MV-4-11 (cell line): Measurements from ENCODE around the gene SERPINB3.
"Not testable (repeated sequence)": the region's sequence is repeated elsewhere in the genome, so short reads cannot be mapped to it uniquely, and the experiment has no call there.

Experiments
- DNase-seq: peaks from one replicate; lab custom pipeline; 2025; lab: John Stamatoyannopoulos, UW

The SERPINB3 gene

DNA sequence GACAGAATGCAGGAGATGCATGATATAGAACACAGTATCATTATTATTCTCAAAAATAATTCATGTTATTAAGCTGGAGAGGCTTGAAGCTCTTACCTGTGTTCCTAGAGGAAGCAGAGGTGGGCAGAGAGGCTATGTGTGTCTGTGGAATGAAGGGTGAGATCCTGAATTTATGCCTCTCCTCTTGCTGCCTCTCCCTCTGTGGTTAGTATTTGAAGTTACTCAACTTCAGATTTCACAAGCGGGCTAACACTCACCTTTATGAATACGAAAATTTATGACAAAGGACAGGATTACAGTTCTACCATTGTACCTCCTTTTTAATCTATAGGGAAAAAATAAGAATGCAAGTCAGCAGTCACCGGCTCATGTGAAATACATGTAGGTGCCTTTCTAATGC, at the start of gene SERPINB3:
Gene SERPINB3 (minus strand): TSS at position 144 of the 400 bp plus-strand sequence. CDS start 677 bp downstream, outside the sequence.
- not testable (repeated sequence) for DNase-seq

DNA sequence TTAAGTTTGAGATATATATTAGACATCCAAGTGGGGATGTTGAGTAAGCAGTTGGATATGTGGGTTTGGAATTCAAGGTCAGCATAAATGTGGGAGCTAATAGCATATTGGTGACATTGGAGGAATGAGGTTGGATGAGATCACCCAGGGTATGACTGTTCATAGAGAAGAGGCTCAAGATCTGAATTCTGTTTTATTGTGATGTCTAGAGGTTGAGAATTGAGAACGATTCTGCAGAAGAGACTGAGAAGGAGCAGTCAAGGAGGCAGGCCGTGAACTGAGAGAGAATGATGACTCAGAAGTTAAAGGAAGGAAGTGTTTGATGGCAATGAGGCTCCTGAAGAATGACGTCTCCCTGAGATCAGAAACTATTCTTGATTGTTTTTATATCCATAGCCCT, 47.0 kb upstream of the SERPINB3 start:
- DNase-seq: no peak

DNA sequence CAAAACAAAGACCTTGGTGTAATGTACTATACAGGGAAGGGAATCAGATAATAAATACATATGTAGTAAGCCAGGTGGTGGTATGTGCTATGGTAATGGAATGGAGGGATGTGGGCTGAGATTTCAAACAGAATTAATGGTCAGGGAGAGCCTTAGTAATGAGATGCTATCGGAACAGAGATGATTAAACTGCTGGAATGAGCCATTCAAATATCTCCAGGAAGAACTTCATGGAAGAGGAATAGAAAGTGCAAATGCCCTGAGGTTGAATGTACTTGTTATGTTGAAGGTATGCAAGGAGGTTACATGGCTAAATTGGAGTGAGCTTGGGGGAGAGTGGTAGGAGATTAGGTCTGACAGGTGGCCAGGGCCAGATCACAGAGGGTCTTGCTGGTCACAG, 46.1 kb upstream of the SERPINB3 start:
- no peak for DNase-seq

DNA sequence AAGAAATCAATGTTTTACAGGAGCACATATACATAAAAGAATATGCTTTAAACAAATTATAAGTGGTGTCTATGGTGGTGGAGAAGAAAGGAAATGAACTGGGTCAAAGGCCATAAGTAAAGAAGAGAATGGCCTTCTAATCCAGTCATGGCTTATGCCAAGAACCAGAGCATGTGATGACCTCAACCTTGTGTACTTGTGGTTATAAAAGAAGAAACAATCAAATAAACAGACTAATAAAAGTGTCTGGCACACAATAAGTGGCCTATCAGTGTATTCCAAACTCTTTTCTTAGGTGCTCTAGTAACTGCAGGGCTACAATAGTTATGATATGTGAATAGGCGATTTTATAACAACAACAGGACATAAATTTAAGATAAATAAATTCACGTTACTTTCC, 43.7 kb upstream of the SERPINB3 start:
- DNase-seq: no peak

DNA sequence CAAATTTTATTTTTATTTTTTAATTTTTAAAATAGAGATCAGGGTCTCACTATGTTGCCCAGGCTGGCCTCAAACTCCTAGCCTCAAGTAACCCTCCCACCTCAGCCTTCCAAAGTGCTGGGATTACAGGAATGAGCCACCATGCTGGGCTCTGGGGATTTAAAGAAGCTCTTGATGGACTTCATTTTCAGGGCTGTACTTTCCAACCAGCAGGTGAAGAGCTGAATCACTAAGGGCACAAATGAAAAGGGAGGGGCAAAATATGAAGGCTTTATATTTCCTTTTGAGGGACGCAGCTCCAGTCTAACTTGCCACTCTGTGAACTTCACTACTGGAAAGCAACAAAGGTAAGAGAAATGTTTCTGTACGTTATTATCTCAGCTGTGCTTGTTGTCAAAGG, 41.0 kb upstream of the SERPINB3 start, which contains the start of gene SERPINB11:
Gene SERPINB11 (plus strand): TSS at position 301 of the 400 bp plus-strand sequence. CDS start 7,234 bp downstream, outside the sequence.
- DNase-seq: no peak

DNA sequence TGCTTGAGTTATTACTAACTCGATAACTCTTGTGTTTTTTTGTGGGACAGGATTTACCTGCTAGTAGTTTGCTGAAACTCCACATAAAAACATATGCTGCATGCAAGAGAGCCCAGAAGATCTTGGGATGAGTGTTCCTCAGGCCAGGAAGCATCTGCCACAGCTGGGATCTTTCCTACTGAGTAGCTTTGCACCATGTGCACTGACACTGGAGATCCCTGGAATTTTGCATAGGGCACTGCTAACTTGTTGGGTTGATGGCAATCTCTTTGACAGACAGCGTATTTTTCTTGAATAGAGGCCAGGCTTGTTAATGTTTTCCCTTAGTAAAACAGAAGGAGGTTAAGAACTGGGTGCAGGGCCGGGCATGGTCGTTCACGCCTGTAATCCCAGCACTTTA, 40.3 kb upstream of the SERPINB3 start:
- no peak for DNase-seq

DNA sequence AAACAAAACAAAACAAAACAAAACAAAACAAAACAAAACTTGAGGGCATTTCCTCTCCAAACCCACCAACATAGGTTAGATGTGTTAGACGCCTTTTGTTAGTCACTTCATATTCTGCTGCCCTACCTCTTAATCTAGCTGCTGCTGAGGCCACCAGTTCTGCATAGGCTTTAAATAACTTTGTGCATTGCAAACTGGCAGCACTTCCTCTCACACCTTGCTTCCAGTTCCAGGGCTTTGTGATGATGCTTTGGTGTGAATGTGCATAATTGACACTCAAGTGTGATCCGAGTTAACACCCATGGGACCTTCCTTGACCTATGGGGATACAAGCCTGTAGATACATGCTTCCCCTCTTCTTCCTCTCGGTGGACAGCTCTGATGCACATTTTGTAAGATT, 38.8 kb upstream of the SERPINB3 start:
- DNase-seq: no peak

DNA sequence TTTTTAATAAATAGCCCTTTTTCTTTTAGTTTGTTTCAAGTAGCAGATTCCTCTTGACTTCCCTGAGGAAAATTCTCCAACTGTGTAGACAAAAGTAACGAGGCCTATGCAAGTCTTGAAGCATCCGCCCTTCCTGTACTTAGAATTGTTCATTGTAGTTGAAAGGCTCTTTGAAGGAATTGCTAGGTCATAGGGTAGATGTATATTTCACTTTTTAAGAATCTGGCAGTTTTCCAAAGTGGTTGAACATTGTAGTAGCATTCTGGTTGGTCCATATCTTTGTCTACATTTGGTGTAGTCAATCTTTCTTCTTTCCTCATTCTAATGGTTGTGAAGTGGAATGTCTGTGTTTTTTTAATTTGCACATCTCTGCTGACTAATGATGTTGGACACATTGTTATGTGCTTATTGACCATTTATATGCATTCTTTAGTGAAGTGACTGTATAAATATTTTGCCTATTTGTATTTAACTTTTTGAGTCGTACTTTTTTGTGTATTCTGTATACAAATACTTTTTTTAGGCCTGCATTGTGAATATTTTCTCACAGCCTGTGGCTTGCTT, 35.5 kb upstream of the SERPINB3 start:
- no peak for DNase-seq

DNA sequence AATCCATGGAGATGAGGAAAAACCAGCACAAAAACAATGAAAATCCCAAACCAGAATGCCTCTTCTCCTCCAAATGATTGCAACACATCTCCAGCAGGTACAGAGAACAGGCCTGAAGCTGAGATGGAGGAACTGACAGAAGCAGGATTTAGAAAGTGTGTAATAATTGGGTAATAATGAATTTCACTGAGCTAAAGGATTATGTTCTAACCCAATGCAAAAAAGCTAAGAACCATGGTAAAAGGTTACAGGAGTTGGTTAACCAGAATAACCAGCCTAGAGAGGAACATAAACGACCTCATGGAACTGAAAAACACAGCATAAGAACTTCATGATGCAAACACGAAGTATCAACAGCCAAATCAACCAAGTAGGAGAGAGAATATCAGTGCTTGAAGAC, 27.4 kb upstream of the SERPINB3 start:
- DNase-seq: peak; percentile 33

DNA sequence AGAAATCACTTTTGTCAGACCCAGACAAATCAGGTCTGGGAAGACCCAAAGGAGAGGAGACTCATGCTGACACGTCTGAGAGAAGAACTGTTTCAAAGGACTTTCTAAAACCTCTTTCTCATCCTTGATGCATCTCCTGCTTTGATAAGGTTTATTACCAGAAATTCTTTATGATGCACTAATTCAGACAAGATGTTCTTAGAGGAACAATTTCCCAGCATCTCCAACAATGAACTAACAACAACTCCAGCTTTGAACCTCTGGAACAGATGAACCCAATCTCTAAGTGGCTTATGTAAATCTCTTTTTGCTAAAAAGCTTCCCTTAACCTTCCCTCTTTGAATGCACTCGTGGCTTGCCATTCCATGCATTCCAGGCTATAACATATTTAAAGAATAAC, 25.2 kb upstream of the SERPINB3 start:
- no peak for DNase-seq

DNA sequence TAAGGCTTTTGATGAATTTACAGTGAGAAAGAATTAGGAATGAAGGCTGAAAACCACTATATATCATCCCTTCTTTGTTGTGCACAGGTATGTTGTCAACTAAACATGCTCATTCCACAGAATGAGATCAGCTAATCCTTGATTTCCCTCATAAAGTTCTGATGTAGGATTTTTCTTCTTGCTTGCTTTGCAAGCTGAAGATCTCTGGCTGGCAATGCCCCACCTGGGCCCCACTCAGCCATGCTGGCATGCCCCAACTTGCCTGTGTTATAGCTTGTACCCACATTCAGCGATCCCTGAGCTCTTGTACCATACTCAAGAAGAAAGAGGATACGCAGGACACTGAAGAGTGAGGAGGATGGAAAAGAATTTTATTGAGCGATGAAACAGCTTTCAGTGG, 23.0 kb upstream of the SERPINB3 start:
- no peak for DNase-seq

DNA sequence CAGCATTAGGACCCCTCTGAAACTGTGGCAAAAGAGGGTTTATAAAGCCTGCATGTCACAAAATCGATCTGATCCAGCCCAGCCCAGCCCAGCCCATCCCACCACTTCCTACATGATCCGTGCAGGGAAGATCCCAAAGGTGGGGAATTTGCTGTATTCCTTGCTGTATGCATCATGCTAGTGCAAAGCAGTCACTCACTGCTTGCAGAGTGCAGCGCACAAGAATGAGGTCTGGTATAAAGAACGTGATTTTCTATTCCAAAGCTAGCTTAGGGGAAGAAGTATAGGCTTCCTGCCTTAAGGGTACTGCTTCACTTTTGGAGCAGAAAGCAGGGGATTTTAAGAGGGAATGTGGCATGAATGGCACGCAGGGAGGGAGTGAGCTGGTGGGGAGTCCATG, 22.2 kb upstream of the SERPINB3 start:
- DNase-seq: no peak

DNA sequence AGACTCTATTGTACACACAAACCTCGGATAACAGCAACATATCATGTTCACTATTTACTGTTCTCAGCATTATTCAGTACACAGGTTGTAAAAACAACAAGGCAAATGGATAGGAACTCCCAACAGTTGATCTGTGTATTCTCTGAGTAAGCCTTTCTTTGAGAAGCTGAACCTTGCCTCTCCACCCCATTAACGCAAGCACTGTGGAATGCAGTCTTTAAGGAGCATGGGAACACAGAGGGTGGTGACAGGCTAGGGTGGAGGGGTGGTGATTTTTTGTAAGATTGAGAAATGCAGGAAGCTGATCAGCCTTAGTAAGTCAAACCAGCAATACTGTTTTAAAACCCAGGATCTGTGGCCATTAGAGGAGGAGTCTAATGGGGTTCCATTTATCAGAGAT, 21.5 kb upstream of the SERPINB3 start:
- DNase-seq: no peak

DNA sequence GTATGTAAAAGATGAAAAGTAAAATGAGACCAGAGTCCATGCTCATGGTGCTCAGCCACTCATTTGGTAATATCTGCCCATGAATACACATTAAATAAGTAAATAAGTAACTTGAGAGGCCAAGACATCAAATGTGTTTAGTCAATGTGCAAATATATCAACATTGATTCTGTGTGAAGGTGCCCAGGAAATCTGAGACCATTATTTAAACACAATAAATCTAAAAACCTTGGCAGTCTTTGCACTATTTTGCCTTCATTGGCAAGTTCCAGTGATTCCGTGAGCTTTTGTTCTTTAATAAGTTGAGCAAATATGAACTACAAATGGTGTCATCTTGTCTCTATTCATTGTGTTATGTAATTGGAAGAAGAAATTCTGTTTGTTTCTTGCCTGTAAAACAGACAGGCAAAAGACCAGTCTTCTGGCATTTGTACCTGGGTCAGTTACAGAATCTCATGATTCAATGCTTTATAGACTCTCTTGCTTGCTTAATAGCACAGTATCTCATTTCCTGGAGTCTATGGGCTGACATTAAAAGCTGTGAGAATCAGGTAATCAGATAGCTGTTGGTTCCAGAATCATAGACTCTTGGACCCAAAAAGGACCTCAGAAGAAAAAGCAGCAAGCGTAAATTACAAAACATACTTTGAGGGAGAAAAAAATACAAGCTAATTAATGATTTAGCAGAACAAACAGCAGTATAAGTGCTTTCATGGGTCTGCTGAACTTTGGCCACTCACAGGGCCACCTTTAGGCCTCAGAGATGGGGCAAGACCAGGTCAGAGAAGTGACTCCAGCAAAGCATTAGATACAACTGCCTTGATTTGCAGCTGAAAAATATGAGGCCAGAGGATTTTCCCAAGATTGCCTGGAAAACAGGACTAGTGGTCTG, 20.0 kb upstream of the SERPINB3 start:
- no peak for DNase-seq

DNA sequence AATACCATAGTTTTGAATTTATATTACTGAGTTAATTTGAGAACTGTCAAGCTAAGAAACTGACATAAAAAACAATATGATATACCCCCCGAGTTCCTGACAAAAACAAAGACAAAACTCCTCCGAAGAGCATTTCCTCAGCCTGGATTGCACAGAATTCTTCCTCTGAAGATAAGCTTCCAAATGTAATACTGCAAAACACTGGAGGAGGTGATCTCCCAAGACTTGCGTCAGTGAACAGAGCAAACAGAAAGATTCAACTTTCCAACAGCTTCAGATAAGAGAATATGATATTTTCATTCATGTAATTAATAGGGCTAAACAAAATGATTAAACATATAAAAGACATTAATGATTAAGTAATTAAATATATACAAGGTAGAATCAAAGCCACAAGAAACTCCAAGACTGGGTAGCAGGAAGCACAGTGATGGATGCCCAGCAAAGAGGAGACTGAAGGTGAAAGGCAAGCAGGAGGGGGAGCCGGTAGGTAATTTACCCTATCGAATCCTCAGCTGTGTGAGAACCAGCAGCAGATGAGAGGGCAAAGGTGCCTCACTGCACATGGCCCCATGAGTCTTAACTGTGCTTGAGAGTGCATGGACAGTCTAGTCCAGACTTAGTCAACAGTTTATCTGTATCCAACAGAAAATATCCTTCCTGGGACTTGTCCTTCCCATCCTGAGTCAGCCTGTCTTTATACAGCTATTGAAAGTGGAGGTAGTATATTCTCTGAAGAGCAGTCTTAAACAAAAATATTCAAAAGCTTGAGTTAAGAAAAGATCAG, 18.3 kb upstream of the SERPINB3 start:
- no peak for DNase-seq

DNA sequence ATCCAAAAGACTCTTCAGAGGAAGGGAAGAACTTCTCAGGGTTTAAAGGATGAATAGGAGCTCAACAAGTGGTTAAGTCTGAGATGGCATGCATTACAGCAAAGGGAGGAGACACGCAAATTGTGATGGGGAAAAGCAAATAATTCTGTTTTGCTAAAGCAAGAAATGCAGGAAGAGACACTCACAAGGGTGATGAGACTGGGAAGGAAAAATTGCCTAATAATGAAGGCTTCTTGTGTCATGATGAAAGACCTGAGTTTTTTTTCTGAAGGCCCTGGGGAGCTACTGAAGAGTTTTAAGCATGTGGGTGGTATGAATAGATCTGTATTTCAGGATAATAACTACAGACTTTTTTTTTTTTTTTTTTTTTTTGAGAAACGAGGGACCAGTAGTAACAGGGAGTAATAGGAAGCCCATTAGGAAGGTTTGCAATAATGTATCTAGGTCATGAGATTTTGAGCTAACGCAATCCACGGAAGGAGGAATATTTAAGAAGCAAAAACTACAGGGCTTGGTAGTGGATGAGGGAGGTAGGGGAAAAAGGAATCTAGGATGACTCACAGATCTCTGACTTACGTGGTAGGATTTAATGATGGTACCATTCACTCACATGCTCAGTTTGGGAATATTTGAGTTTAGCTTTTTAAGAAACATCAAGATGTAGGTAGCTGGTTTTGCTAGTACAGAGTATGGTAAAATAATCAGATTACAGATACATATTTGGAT, 16.0 kb upstream of the SERPINB3 start:
- peak; percentile 53 for DNase-seq

DNA sequence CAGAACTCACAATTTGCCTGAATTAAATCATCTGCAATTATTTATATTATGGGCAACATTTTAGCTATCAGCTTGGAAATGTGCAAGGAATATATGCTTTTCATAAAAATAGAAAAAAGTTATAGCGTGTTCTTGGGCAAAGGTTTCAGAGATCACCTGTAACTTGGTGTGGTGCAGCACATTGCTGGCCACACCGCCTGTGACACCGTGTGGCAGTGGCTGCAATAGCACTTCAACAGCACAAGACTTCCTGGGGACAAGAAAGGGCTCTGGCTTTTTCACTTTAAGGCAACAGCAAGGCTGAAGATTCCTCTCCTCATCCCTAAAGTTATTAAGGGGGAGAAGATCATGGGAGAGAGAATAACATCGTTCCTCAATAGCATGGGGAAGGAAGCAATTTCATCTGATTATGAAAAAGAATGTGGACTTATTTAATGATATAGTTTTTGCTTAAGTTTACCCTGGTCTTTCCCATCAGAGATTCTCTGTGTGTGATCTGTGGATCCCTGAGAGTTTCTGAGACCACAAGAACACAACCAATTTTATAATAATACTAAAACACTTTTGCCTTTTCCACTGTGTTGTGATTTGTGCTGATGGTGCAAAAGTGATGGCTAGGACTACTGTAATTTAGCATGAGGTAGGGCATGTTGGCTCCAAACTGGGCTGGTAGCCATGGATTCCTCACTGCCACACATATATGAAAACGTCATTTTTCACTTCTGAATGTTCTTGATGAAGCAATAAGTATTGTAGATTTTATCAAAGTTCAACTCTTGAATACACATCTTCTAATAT, 15.0 kb upstream of the SERPINB3 start:
- peak; percentile 43 for DNase-seq

DNA sequence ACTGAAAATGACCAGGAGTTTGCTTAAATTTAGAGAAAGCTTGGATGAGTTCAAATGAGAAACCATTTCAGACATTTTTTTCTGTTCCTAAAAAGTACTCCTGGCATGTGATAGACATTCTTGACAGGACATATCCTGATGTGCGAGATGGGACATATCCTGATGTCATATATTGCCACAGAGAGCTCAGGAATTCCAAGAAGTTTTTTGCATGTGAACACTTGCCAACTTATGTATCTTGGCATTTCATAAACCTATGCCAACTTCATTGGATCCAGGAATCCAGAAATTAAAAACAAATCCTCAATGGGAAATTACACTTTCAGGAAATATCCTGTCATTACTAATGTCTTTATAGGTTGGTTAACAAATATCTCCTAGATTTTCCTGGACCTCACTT, 2.9 kb upstream of the SERPINB3 start:
- DNase-seq: no peak

DNA sequence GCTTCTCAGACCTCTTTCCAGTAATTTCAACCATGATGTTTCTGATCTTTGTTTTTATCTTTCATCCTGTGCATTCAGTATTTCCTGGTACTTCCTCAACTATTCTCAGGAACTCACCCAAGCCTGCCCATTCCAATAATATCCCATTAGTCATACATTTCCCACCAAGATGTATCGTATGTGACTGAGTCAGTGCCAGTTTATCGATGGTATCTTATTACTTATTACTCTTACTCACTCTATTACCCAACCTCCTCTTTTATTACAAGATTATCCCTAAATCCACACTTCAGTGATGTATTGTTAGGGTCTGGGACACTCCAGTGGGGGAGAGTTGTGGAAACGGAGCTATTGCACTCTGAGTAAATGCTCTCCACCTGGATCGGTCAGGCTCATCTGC, 2.8 kb downstream of the SERPINB3 start:
- DNase-seq: not testable (repeated sequence)

DNA sequence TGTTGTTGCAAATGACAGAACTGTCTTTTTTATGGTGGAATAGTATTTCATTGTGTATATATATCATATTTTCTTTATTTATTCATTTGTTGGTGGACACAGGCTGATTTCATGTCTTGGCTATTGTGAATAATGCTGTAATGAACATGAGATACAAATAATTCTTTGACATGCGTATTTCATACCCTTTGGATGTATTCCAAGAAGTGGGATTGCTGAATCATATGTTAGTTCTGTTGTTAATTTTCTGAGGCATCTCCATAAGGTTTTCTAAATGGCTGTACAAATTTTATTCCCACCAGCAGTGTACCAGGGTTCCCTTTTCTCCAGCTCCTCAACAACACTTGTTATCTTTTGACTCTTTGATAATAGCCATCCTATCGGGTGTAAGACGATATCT, 11.4 kb downstream of the SERPINB3 start:
- not testable (repeated sequence) for DNase-seq

DNA sequence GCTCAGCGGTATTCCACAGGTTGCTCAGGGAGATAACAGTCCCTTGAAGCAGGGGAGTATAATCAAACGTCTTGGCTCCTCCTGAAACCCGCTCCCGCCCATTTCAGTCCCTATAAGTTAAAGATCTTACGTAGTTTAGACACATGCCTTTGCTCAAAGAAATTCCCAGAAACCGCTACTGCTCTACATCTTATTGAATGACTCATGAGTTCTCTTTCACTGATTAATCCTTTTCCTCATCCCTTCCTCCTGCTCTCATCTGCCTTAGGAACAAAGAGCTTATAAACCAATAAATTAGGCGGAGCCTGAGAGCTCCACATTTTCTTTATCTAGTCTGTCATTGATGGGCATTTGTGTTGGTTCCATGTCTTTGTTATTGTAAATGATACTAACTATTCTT, 13.5 kb downstream of the SERPINB3 start:
- no peak for DNase-seq
